ENCODE results near the gene COX7A2L. TPM values are rescaled to one million over a fixed set of nuclear protein-coding genes. Genes with fewer than 3 reads are reported as not detected.

COX7A2L gene
- 162 and 174 TPM in 2 replicates for total RNA-seq

DNA sequence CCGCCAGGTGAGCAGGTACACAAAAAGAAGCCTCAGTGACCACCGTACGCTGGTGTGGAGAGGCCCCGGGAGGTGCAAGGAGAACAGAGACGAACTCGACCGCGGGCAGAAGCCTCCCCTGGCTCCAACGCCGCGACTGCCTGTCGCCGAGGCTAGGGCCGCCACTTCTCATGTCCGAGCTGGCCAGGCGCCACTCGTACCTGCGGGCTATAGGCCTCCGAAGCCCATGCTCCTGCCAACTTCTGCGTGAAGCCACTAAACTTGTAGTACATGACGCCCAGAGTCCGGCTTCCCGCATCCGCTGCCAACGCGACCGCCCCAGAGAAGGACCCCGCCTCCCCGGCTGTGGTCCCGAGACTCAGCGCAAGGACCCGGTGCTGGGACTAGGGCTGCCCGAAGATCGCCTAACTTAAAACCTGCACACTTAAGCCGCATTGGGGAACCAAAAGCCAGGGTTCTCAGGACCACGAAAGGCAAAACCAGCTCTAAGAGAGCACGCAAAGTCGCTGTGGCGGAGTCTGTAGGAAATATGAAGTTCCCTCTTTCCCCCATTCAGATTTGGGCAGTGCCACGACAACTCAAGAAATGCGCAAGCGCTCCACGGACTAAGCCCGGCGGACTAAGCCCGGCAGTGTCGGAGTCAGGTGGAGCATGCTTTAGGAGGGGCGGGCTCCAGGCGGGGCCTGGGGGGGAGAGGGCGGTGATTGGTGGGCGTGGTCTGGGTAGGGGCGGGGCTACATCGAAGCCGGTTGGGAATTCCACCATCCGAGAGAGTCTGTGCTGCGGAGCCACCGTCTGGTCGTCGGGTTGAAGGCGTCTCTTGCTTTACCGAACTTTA, at the start of gene COX7A2L:
Gene COX7A2L (minus strand): TSS at position 328 of the 838 bp plus-strand sequence. CDS start 56 bp downstream, at position 272.

Other genes with a start within 250 kb of the COX7A2L start
- gene EML4, start 191.9 kb downstream of the COX7A2L start, total RNA-seq, result 30.9 and 44.2 TPM in 2 replicates
- gene KCNG3, start 132.8 kb upstream of the COX7A2L start, total RNA-seq, result not detected in 2 replicates
- 32.5 and 37.4 TPM in 2 replicates for gene MTA3, start 207.4 kb upstream of the COX7A2L start, total RNA-seq